ENCODE measurements around the gene TMEM258. TPM values are rescaled to one million over a fixed set of nuclear protein-coding genes. Genes with fewer than 3 reads are reported as not detected.
A peak's percentile ranks its signal among the peaks of the same experiment; 100 is the strongest.

TMEM258 gene
- polyA plus RNA-seq, 1 of the 3 experiments (the other 2 are of a cell fraction), result 454 TPM

GRCh38 chr11:61774411-61774810 lies 18.0 kb downstream of the TMEM258 start:
- no peaks in the 10 kb centered on the region for H3K9me3 ChIP-seq
- POLR2A ChIA-PET, result no interaction called here
- CTCF ChIA-PET, result interaction anchor here (0.7 to 3.7 kb wide), 6 partner anchors 10 to 308 kb away, joined by 3 to 35 read pairs (median 8); no protein-coding TSS in a partner anchor

GRCh38 chr11:61773809-61774208 lies 18.6 kb downstream of the TMEM258 start:
- no peak for DNase-seq
- Histone ChIP-seq H3K27ac (ENCODE audit: low read depth in 2 of 2, low read length in 1 of 2) (peak overlapping the region in 1 of 2 experiments; percentile 54; a peak in 2 of 4 replicates), H3K36me3 (replicated peaks in 1 of 2; ENCODE audit: control insufficient read depth in 1 of 2, insufficient read depth in 2 of 2, low read length in 1 of 2) (no peaks in the 10 kb centered on the region), H3K4me3 (ENCODE audit: low read depth in 2 of 2, low read length in 1 of 2) (no peak overlapping the region), H4K20me1 (ENCODE audit: insufficient read depth) (no peaks in the 10 kb centered on the region), H3K9me2 (no peaks in the 10 kb centered on the region), H3F3A (replicated peaks; ENCODE audit: insufficient read depth) (no peaks in the 10 kb centered on the region), H3K9me3 (no peaks in the 10 kb centered on the region), H3K79me2 (ENCODE audit: insufficient read depth) (no peaks in the 10 kb centered on the region), H3K4me2 (no peak overlapping the region), H3K27me3 (ENCODE audit: insufficient read depth) (no peaks in the 10 kb centered on the region), H2AFZ (ENCODE audit: low read depth) (no peak overlapping the region), H3K9ac (no peak overlapping the region), H3K4me1 (ENCODE audit: control insufficient read depth in 1 of 2, insufficient read depth in 2 of 2, low read depth in 1 of 2, low read length in 1 of 2) (peaks cover 0 to 28% of the 10 kb centered on the region in 2 experiments; a peak in 1 of 4 replicates)
- WGBS (ENCODE audit: low lambda C conversion rate), result 90% methylated on average over 18 of the region's 18 CpGs
- CTCF ChIA-PET, result interaction anchor here (0.7 to 3.7 kb wide), 6 partner anchors 14 to 308 kb away, joined by 3 to 35 read pairs (median 10); no protein-coding TSS in a partner anchor
- TF ChIP-seq CHD2 (IDR thresholded peaks at IDR 0.05; ENCODE audit: low read length, partially characterized antibody) (no peak), TAF1 (IDR thresholded peaks at IDR 0.05; ENCODE audit: borderline replicate concordance, low read depth, low read length) (no peak), POLR2AphosphoS5 (IDR thresholded peaks at IDR 0.05; ENCODE audit: low read depth, low read length) (no peak), NRF1 (IDR thresholded peaks at IDR 0.05; ENCODE audit: low read depth, low read length) (no peak), RAD21 (IDR thresholded peaks at IDR 0.05; ENCODE audit: low read length) (no peak), TEAD4 (IDR thresholded peaks at IDR 0.05; ENCODE audit: borderline replicate concordance, insufficient read depth) (no peak), CTCF (IDR thresholded peaks at IDR 0.05) (no peak), ZBTB33 (IDR thresholded peaks at IDR 0.05; ENCODE audit: borderline replicate concordance, low read depth) (no peak), TCF12 (IDR thresholded peaks at IDR 0.05) (no peak), USF1 (IDR thresholded peaks at IDR 0.05; ENCODE audit: borderline replicate concordance, low read depth) (no peak), IRF3 (IDR thresholded peaks at IDR 0.05; ENCODE audit: low read depth, low read length) (no peak)
- POLR2A ChIA-PET, result interaction anchor here (1.0 kb wide), 1 partner anchor 338 kb away, joined by 3 read pairs; no protein-coding TSS in a partner anchor

More at GRCh38 chr11:61774411-61774810, 18.0 kb downstream of the TMEM258 start:
- Histone ChIP-seq H3K4me3 (ENCODE audit: low read depth in 2 of 2, low read length in 1 of 2) (no peak overlapping the region), H3K9ac (no peak overlapping the region), H3K9me2 (no peaks in the 10 kb centered on the region), H2AFZ (ENCODE audit: low read depth) (no peak overlapping the region), H3K27me3 (ENCODE audit: insufficient read depth) (no peaks in the 10 kb centered on the region), H3K27ac (ENCODE audit: low read depth in 2 of 2, low read length in 1 of 2) (no peak overlapping the region), H3K4me1 (ENCODE audit: control insufficient read depth in 1 of 2, insufficient read depth in 2 of 2, low read depth in 1 of 2, low read length in 1 of 2) (peaks cover 0 to 26% of the 10 kb centered on the region in 2 experiments; a peak in 1 of 4 replicates), H3K4me2 (no peak overlapping the region), H3F3A (replicated peaks; ENCODE audit: insufficient read depth) (no peaks in the 10 kb centered on the region), H3K79me2 (ENCODE audit: insufficient read depth) (no peaks in the 10 kb centered on the region), H4K20me1 (ENCODE audit: insufficient read depth) (no peaks in the 10 kb centered on the region), H3K36me3 (replicated peaks in 1 of 2; ENCODE audit: control insufficient read depth in 1 of 2, insufficient read depth in 2 of 2, low read length in 1 of 2) (no peaks in the 10 kb centered on the region)
- WGBS (ENCODE audit: low lambda C conversion rate), result 89% methylated on average over 12 of the region's 12 CpGs
- peak; percentile 46 for DNase-seq
- TF ChIP-seq RCOR1 (IDR thresholded peaks at IDR 0.05; ENCODE audit: low read length) (no peak), YY1 (IDR thresholded peaks at IDR 0.05; ENCODE audit: low read depth) (no peak), CHD2 (IDR thresholded peaks at IDR 0.05; ENCODE audit: low read length, partially characterized antibody) (no peak), ELF1 (IDR thresholded peaks at IDR 0.05) (no peak), RXRA (IDR thresholded peaks at IDR 0.05; ENCODE audit: borderline replicate concordance, low read depth) (no peak), POLR2AphosphoS5 (IDR thresholded peaks at IDR 0.05; ENCODE audit: low read depth, low read length) (no peak), TEAD4 (IDR thresholded peaks at IDR 0.05; ENCODE audit: borderline replicate concordance, insufficient read depth) (no peak), EZH2phosphoT487 (IDR thresholded peaks at IDR 0.05; ENCODE audit: borderline replicate concordance, low read depth) (no peak), MAX (IDR thresholded peaks at IDR 0.05; ENCODE audit: low read depth) (no peak), SIN3A (IDR thresholded peaks at IDR 0.05; ENCODE audit: borderline replicate concordance, low read depth, low read length) (no peak)

All from SK-N-SH (cell line).